Measurements from ENCODE around the gene CUEDC1.

DNA sequence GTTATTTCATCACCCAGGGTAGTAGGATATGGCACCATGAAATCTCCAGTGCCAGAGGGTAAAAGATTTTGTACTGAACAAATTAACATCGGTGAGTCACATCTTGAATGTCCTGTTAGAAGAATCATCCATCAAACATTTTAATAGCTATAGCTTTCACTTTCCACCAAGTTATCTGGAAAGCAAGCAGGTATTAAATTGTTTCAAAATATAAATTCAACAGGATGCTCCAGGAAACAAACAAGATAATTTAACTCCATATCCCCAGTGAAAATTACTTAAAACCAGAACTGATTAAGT, 30.4 kb upstream of the CUEDC1 start:
- TF ChIP-seq POLR2A (IDR thresholded peaks at IDR 0.05; ENCODE audit: low read depth, low read length) = no peak
- TF ChIP-seq, protein P1, sequence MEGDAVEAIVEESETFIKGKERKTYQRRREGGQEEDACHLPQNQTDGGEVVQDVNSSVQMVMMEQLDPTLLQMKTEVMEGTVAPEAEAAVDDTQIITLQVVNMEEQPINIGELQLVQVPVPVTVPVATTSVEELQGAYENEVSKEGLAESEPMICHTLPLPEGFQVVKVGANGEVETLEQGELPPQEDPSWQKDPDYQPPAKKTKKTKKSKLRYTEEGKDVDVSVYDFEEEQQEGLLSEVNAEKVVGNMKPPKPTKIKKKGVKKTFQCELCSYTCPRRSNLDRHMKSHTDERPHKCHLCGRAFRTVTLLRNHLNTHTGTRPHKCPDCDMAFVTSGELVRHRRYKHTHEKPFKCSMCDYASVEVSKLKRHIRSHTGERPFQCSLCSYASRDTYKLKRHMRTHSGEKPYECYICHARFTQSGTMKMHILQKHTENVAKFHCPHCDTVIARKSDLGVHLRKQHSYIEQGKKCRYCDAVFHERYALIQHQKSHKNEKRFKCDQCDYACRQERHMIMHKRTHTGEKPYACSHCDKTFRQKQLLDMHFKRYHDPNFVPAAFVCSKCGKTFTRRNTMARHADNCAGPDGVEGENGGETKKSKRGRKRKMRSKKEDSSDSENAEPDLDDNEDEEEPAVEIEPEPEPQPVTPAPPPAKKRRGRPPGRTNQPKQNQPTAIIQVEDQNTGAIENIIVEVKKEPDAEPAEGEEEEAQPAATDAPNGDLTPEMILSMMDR (conservative IDR thresholded peaks at IDR 0.05; ENCODE audit: low read depth, low read length) = no peak
- no peak for TF ChIP-seq MXI1 (IDR thresholded peaks at IDR 0.05; ENCODE audit: borderline replicate concordance, low read depth, low read length)
- no peak for TF ChIP-seq RFX5 (IDR thresholded peaks at IDR 0.05; ENCODE audit: low read depth, low read length)
- no peak for TF ChIP-seq SMC3 (IDR thresholded peaks at IDR 0.05; ENCODE audit: low read depth, low read length)
- no peak for TF ChIP-seq RAD21 (IDR thresholded peaks at IDR 0.05; ENCODE audit: low read length)
- TF ChIP-seq, protein P2, sequence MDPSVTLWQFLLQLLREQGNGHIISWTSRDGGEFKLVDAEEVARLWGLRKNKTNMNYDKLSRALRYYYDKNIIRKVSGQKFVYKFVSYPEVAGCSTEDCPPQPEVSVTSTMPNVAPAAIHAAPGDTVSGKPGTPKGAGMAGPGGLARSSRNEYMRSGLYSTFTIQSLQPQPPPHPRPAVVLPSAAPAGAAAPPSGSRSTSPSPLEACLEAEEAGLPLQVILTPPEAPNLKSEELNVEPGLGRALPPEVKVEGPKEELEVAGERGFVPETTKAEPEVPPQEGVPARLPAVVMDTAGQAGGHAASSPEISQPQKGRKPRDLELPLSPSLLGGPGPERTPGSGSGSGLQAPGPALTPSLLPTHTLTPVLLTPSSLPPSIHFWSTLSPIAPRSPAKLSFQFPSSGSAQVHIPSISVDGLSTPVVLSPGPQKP (IDR thresholded peaks at IDR 0.05; ENCODE audit: borderline replicate concordance, low read depth, low read length) = no peak
- TF ChIP-seq NFE2L2 (IDR thresholded peaks at IDR 0.05; ENCODE audit: low read depth, low read length) = no peak
- TF ChIP-seq MAZ (IDR thresholded peaks at IDR 0.05; ENCODE audit: borderline replicate concordance, low read depth, low read length) = no peak
- TF ChIP-seq BHLHE40 (IDR thresholded peaks at IDR 0.05; ENCODE audit: low read depth, low read length) = no peak

Data from IMR-90 (cell line).